Thyroid gland (tissue), 4 donors: Measurements from ENCODE around the gene FCER2.

ENCODE experiments used
- CTCF ChIP-seq, 6 experiments: fragments of 200-600 bp in 3 of 6; fragments of 450-650 bp in 3 of 6; sonication (generic) in 3 of 6; IDR thresholded peaks; one replicate each; pipeline ENCODE4 v1.5.1; 2016 to 2019; ENCODE audit warnings: antibody characterized with exemption in 6 of 6, mild to moderate bottlenecking in 2 of 6, inconsistent platforms in 1 of 6, moderate library complexity in 1 of 6
- POLR2A ChIP-seq, 2 donors: fragments of 450-650 bp; IDR thresholded peaks; one replicate each; pipeline ENCODE4 v1.6.1; 2017; ENCODE audit warnings: antibody characterized with exemption in 2 of 2, mild to moderate bottlenecking in 2 of 2, moderate library complexity in 1 of 2

- TF ChIP-seq CTCF (IDR thresholded peaks at IDR 0.05) = no peak
- no peak for TF ChIP-seq POLR2A (IDR thresholded peaks at IDR 0.05)
Measured at GRCh38 chr19:7704280-7705060, 2.5 kb upstream of the FCER2 start.
